K562 (cell line): ENCODE measurements around the gene P2RX2.

ENCODE experiments used
- ARID2 ChIP-seq: fragments of 450-650 bp; IDR thresholded peaks from 2 replicates; pipeline ENCODE4 v1.6.1; 2017; ENCODE audit warnings: antibody characterized with exemption, mild to moderate bottlenecking
- BCLAF1 ChIP-seq, 2 experiments: fragments of 450-650 bp in 1 of 2; IDR thresholded peaks; 2 replicates each; pipeline ENCODE4 v1.6.1; 2011 to 2017; ENCODE audit warnings: low read depth in 2 of 2, antibody characterized with exemption in 1 of 2, borderline replicate concordance in 1 of 2, low read length in 1 of 2, mild to moderate bottlenecking in 1 of 2, mixed read lengths in 1 of 2; ENCODE audit not compliant: control insufficient read depth in 1 of 2
- BRF1 ChIP-seq: IDR thresholded peaks from 3 replicates; pipeline ENCODE4 v1.6.1; 2011; ENCODE audit warnings: borderline replicate concordance, mild to moderate bottlenecking; ENCODE audit not compliant: insufficient read length; ENCODE audit errors: extremely low read depth
- CHD4 ChIP-seq: fragments of 200-600 bp; sonication (generic); IDR thresholded peaks from 3 replicates; pipeline ENCODE4 v1.6.1; 2012; ENCODE audit warnings: low read depth, mild to moderate bottlenecking, mixed read lengths, low read length, inconsistent platforms; ENCODE audit not compliant: insufficient read depth, insufficient replicate concordance, poor library complexity, severe bottlenecking
- NFXL1 ChIP-seq: fragments of 450-650 bp; formaldehyde crosslinking; IDR thresholded peaks from 2 replicates; pipeline ENCODE4 v1.4.0; 2021; ENCODE audit warnings: mild to moderate bottlenecking
- SNRNP70 ChIP-seq: fragments of 200-400 bp; formaldehyde crosslinking; optimal IDR thresholded peaks from 2 replicates; pipeline ENCODE3; 2017; ENCODE audit warnings: low read depth, low read length
- TBL1XR1 ChIP-seq, 2 experiments: IDR thresholded peaks; 2 replicates each; pipeline ENCODE4 v1.6.1; 2012; ENCODE audit warnings: improper control_type of control experiment in 2 of 2, low read length in 2 of 2, mild to moderate bottlenecking in 1 of 2
- TF ChIP-seq, protein P1 (sequence below), 3 experiments: IDR thresholded peaks in 2 of 3; conservative IDR thresholded peaks in 1 of 3; 2 replicates each; pipeline ENCODE4 v1.5.1; 2011 to 2012; ENCODE audit warnings: low read length in 3 of 3, mild to moderate bottlenecking in 3 of 3, control low read depth in 2 of 3, improper control_type of control experiment in 1 of 3, inconsistent platforms in 1 of 3, low read depth in 1 of 3, mixed read lengths in 1 of 3, moderate library complexity in 1 of 3; ENCODE audit not compliant: insufficient read depth in 2 of 3

GRCh38 chr12:132582058-132582420 lies 36.5 kb upstream of the P2RX2 start:
- TF ChIP-seq SNRNP70, result no peak
- no peak for TF ChIP-seq CHD4
- TF ChIP-seq, protein P1, sequence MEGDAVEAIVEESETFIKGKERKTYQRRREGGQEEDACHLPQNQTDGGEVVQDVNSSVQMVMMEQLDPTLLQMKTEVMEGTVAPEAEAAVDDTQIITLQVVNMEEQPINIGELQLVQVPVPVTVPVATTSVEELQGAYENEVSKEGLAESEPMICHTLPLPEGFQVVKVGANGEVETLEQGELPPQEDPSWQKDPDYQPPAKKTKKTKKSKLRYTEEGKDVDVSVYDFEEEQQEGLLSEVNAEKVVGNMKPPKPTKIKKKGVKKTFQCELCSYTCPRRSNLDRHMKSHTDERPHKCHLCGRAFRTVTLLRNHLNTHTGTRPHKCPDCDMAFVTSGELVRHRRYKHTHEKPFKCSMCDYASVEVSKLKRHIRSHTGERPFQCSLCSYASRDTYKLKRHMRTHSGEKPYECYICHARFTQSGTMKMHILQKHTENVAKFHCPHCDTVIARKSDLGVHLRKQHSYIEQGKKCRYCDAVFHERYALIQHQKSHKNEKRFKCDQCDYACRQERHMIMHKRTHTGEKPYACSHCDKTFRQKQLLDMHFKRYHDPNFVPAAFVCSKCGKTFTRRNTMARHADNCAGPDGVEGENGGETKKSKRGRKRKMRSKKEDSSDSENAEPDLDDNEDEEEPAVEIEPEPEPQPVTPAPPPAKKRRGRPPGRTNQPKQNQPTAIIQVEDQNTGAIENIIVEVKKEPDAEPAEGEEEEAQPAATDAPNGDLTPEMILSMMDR (IDR thresholded peaks at IDR 0.05 in 2 of 3, conservative IDR thresholded peaks at IDR 0.05 in 1 of 3; ENCODE audit: insufficient read depth in 2 of 3, low read depth in 1 of 3, low read length in 3 of 3), result no peak
- TF ChIP-seq NFXL1 (CRISPR knock-in tag), result no peak
- TF ChIP-seq ARID2, result no peak
- no peak for TF ChIP-seq BCLAF1 (IDR thresholded peaks at IDR 0.05; ENCODE audit: borderline replicate concordance in 1 of 2, control insufficient read depth in 1 of 2, low read depth in 2 of 2, low read length in 1 of 2)
- TF ChIP-seq TBL1XR1 (IDR thresholded peaks at IDR 0.05; ENCODE audit: low read length in 2 of 2), result no peak
- TF ChIP-seq BRF1, result no peak
